CMK (cell line): ENCODE measurements around the gene ZNF414.
"Not testable (repeated sequence)": the region's sequence is repeated elsewhere in the genome, so short reads cannot be mapped to it uniquely, and the experiment has no call there.

Experiments
- DNase-seq: peaks from one replicate; pipeline ENCODE4 v3.0.0-alpha.2; 2010; ENCODE audit warnings: low read depth

Gene ZNF414

GRCh38 chr19:8517551-8518442, 3.8 kb upstream of the ZNF414 start:
- peak; percentile 71 for DNase-seq

GRCh38 chr19:8515317-8515716, 1.4 kb upstream of the ZNF414 start:
- DNase-seq: no peak

- DNase-seq: not testable (repeated sequence)
These were observed 590 bp upstream of the ZNF414 start for GRCh38 chr19:8514505-8515009.

GRCh38 chr19:8513036-8513686, 806 bp downstream of the ZNF414 start:
- no peak for DNase-seq

GRCh38 chr19:8512115-8512967, 1.6 kb downstream of the ZNF414 start:
- peak; percentile 80 for DNase-seq

GRCh38 chr19:8511573-8512101, 2.3 kb downstream of the ZNF414 start:
- DNase-seq: no peak

- DNase-seq: no peak
These were observed 3.3 kb downstream of the ZNF414 start for GRCh38 chr19:8510589-8511115.

GRCh38 chr19:8506402-8506957, 7.5 kb downstream of the ZNF414 start:
- DNase-seq: no peak

- no peak for DNase-seq
These were observed 8.1 kb downstream of the ZNF414 start for GRCh38 chr19:8505680-8506401.

- DNase-seq: no peak
These were observed 9.0 kb downstream of the ZNF414 start for GRCh38 chr19:8504919-8505318.

- DNase-seq: peak; percentile 78
These were observed 9.8 kb downstream of the ZNF414 start for GRCh38 chr19:8504171-8504570.

- DNase-seq: no peak
These were observed 10.5 kb downstream of the ZNF414 start for GRCh38 chr19:8503510-8503909.

GRCh38 chr19:8501981-8502380, 12.0 kb downstream of the ZNF414 start:
- DNase-seq: no peak

GRCh38 chr19:8501516-8501915, 12.5 kb downstream of the ZNF414 start:
- no peak for DNase-seq

GRCh38 chr19:8500158-8500557, 13.8 kb downstream of the ZNF414 start:
- no peak for DNase-seq

- DNase-seq: no peak
These were observed 14.7 kb downstream of the ZNF414 start for GRCh38 chr19:8499048-8499833.

- no peak for DNase-seq
These were observed 15.7 kb downstream of the ZNF414 start for GRCh38 chr19:8498295-8498694.

GRCh38 chr19:8494158-8494557, 19.8 kb downstream of the ZNF414 start:
- DNase-seq: peak; percentile 74

- DNase-seq: no peak
These were observed 22.4 kb downstream of the ZNF414 start for GRCh38 chr19:8491574-8491973.

- DNase-seq: no peak
These were observed 23.1 kb downstream of the ZNF414 start for GRCh38 chr19:8490873-8491272.
